ENCODE data around the gene COQ6. TPM values are rescaled to one million over a fixed set of nuclear protein-coding genes. Genes with fewer than 3 reads are reported as not detected.
"Not testable (repeated sequence)": the region's sequence is repeated elsewhere in the genome, so short reads cannot be mapped to it uniquely, and the experiment has no call there.

Gene COQ6
- total RNA-seq, 1 donor from 2014 or later = 13.7 TPM

GRCh38 chr14:73991092-73991491, 41.0 kb downstream of the COQ6 start:
- Mint-ChIP-seq H3K4me1 (ENCODE audit: low read depth, unreplicated experiment) (no peaks in the 10 kb centered on the region), H3K36me3 (ENCODE audit: unreplicated experiment) (no peaks in the 10 kb centered on the region), H3K27ac (ENCODE audit: unreplicated experiment) (no peak overlapping the region), H3K27me3 (ENCODE audit: unreplicated experiment) (no peaks in the 10 kb centered on the region), H3K9me3 (ENCODE audit: unreplicated experiment) (no peaks in the 10 kb centered on the region), H3K4me3 (ENCODE audit: unreplicated experiment) (no peak overlapping the region)
- TF ChIP-seq CTCF (IDR thresholded peaks at IDR 0.05; ENCODE audit: partially characterized antibody, unreplicated experiment) = no peak
- no peak for DNase-seq

GRCh38 chr14:73994926-73995325, 44.8 kb downstream of the COQ6 start:
- H3K27me3 Mint-ChIP-seq (ENCODE audit: unreplicated experiment); H3K36me3 Mint-ChIP-seq (ENCODE audit: unreplicated experiment); H3K4me1 Mint-ChIP-seq (ENCODE audit: low read depth, unreplicated experiment); H3K27ac Mint-ChIP-seq (ENCODE audit: unreplicated experiment); DNase-seq; H3K4me3 Mint-ChIP-seq (ENCODE audit: unreplicated experiment); H3K9me3 Mint-ChIP-seq (ENCODE audit: unreplicated experiment): not testable (repeated sequence)

- no peak for DNase-seq
- no peak for TF ChIP-seq CTCF (IDR thresholded peaks at IDR 0.05; ENCODE audit: partially characterized antibody, unreplicated experiment)
- no peaks in the 10 kb centered on the region for H3K36me3 Mint-ChIP-seq (ENCODE audit: unreplicated experiment)
- no peak overlapping the region for H3K27ac Mint-ChIP-seq (ENCODE audit: unreplicated experiment)
- H3K4me1 Mint-ChIP-seq (ENCODE audit: low read depth, unreplicated experiment) = no peaks in the 10 kb centered on the region
- H3K27me3 Mint-ChIP-seq (ENCODE audit: unreplicated experiment) = no peaks in the 10 kb centered on the region
- no peaks in the 10 kb centered on the region for H3K9me3 Mint-ChIP-seq (ENCODE audit: unreplicated experiment)
- H3K4me3 Mint-ChIP-seq (ENCODE audit: unreplicated experiment) = no peak overlapping the region
Observed at GRCh38 chr14:73995977-73996378, 45.9 kb downstream of the COQ6 start.

GRCh38 chr14:73996731-73997107, 46.6 kb downstream of the COQ6 start:
- Mint-ChIP-seq H3K27me3 (ENCODE audit: unreplicated experiment) (no peaks in the 10 kb centered on the region), H3K4me1 (ENCODE audit: low read depth, unreplicated experiment) (no peaks in the 10 kb centered on the region), H3K4me3 (ENCODE audit: unreplicated experiment) (no peak overlapping the region), H3K27ac (ENCODE audit: unreplicated experiment) (no peak overlapping the region), H3K36me3 (ENCODE audit: unreplicated experiment) (no peaks in the 10 kb centered on the region), H3K9me3 (ENCODE audit: unreplicated experiment) (no peaks in the 10 kb centered on the region)
- no peak for TF ChIP-seq CTCF (IDR thresholded peaks at IDR 0.05; ENCODE audit: partially characterized antibody, unreplicated experiment)
- DNase-seq = no peak

GRCh38 chr14:73997108-73997943, 47.2 kb downstream of the COQ6 start:
- Mint-ChIP-seq H3K4me3 (ENCODE audit: unreplicated experiment) (no peak overlapping the region), H3K4me1 (ENCODE audit: low read depth, unreplicated experiment) (no peaks in the 10 kb centered on the region), H3K27ac (ENCODE audit: unreplicated experiment) (no peak overlapping the region), H3K9me3 (ENCODE audit: unreplicated experiment) (no peaks in the 10 kb centered on the region), H3K36me3 (ENCODE audit: unreplicated experiment) (no peaks in the 10 kb centered on the region), H3K27me3 (ENCODE audit: unreplicated experiment) (no peaks in the 10 kb centered on the region)
- no peak for TF ChIP-seq CTCF (IDR thresholded peaks at IDR 0.05; ENCODE audit: partially characterized antibody, unreplicated experiment)
- DNase-seq = no peak

Data from glutamatergic neuron (in vitro differentiated cells).